ENCODE results near the gene PPM1D.

DNA sequence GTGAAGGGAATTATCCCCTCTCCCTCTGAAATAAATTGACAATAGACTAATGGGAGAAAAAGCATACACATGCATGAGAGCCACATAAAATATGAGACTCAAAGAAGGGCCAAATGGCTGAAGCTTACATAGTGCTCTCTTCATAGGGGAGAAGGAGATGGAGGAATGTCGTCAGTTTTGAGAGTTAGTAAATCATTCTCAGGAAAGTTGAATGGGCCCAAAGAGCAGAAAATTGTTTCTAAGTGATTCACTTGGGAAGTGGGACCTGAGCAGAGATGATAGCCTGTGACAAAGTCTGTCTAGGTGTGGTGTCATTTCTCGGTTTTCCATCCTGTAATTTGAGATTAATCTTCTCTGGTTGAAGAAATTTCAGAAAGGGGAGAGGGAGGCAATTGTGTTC, 112.7 kb downstream of the PPM1D start:
- TF ChIP-seq, protein P1, sequence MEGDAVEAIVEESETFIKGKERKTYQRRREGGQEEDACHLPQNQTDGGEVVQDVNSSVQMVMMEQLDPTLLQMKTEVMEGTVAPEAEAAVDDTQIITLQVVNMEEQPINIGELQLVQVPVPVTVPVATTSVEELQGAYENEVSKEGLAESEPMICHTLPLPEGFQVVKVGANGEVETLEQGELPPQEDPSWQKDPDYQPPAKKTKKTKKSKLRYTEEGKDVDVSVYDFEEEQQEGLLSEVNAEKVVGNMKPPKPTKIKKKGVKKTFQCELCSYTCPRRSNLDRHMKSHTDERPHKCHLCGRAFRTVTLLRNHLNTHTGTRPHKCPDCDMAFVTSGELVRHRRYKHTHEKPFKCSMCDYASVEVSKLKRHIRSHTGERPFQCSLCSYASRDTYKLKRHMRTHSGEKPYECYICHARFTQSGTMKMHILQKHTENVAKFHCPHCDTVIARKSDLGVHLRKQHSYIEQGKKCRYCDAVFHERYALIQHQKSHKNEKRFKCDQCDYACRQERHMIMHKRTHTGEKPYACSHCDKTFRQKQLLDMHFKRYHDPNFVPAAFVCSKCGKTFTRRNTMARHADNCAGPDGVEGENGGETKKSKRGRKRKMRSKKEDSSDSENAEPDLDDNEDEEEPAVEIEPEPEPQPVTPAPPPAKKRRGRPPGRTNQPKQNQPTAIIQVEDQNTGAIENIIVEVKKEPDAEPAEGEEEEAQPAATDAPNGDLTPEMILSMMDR (IDR thresholded peaks at IDR 0.05; ENCODE audit: low read depth, low read length), result no peak
- no peak for TF ChIP-seq EZH2phosphoT487 (IDR thresholded peaks at IDR 0.05; ENCODE audit: low read depth)

All from OCI-LY3 (cell line).